KBM-7 (cell line): ENCODE data around the gene KIF25.
A peak's percentile ranks its signal among the peaks of the same experiment; 100 is the strongest.

Experiments
- DNase-seq: peaks from one replicate; pipeline ENCODE4 v3.0.0-alpha.2; 2015
- in situ Hi-C: fragments of 300-500 bp; cut with MboI; formaldehyde crosslinking; loops from 2 replicates; pipeline ENCODE4 v1.14.3; 2020; ENCODE audit warnings: low sequenced_read_pairs, low pct_unique_long_range_greater_than_20kb, mixed read lengths

The KIF25 gene

DNA sequence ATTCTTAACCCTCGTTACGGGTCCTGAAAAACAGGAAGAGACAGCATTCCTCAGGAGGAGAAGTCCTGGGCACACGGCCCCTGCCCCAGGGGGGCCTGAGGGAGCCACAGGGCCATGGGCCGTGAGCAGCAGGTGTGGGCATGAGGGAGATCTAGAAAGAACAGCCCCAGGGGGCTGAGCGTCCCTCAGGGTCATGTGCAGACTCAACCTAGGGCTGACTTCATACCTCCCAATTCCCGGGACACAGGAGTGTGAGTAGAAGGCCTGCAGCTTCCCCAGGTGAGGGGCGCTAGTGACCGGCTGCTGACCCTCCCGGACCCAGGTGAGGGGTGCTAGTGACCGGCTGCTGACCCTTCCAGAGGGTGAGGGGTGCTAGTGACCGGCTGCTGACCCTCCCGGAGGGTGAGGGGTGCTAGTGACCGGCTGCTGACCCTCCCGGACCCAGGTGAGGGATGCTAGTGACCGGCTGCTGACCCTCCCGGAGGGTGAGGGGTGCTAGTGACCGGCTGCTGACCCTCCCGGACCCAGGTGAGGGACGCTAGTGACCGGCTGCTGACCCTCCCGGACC is 46.5 kb downstream of the KIF25 start:
- in situ Hi-C loops = no loop called here

DNA sequence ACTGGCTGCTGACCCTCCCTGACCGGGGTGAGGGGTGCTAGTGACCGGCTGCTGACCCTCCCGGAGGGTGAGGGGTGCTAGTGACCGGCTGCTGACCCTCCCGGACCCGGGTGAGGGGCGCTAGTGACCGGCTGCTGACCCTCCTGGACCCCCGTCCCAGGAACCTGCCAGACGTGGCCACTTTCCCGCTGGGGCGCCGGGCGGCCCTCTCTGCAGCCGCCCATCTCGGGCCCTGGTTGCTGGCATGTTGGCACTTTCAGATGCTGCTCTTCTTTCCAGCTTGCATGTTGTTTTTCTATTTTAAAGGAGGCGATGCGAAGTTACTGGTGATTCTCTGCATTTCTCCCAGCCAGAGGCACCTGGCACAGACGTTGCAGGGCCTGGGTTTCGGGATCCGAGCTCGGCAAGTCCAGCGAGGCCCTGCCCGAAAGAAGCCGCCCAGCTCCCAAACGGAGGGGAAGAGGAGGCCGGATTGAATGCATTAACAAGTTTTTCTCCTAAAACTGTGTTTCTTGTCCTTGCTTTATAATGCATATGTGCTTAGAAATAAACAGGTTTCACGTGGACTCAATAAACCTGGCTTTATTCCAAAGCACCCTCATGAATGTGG is 47.2 kb downstream of the KIF25 start:
- DNase-seq = no peak
- in situ Hi-C loops = no loop called here

More for the DNA sequence above, 46.5 kb downstream of the KIF25 start:
- DNase-seq = no peak

DNA sequence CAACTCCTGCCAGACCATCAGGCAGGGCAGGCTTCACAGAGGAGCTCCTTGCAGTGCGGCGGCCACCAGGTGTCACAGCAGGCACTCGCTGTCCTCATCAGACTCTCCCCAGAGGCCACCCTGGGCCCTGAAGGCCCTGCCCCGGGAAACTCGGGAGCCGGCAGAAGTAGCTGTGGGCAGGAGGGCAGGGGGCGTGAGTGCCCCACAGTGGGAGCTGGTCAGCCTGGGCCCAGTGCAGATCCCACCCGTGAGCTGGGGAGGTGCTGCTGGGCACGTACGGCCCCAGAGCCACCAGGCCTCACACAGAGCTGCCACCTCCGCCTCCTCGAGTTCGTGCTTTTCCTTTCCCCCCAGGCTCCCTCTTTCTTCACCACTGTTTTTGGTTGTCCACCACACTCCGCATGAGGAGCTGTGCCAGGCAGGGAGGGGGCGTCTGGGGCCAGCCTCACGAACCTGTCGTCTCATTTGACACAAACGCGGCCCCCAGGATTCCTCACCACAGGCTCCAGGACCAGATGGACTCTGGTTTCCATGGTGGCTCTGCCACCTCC is 47.7 kb downstream of the KIF25 start:
- DNase-seq = no peak

DNA sequence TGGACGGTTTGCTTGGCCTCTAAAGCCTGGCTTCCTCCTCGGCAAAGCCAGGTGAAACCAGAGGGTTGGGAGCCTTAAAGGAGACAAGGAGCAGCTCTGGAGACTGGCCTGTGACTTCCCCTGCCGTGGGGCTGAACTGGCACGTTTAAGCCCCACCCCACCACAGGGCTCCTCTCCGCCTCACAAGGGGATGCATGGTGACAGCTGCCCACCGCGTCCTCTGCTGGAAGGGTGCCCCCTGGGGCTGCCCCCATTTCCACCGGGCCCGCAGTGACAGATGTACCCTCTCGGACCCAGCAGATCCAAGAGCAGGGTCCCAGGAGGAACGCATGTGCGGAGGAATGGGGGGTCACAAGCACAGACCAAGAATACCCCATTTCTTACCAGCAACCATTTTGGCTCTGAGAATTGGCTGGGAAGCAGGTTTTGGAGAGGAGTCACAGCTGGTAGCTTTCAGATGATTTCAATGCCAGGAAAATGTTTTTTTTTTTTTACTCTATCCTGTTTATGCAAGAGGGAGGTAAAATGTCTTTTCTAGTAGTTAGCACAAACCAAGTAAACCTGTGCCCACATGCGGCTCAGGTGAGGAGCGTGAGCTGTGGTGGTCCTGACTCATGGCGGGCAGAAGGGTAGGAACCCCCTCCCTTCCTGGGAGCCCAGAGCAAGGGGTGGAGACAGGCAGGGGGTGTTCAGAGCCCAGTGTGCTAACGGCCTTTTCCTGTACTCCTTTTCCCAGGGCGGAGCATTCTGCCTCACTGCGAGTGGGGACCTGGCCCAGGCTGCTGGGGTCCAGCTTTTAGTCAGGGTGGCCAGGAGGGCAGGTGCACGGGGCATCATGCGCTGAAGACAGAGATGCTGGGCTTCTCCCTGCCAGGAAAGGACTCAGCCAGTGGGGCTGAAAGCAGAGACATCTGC is 48.5 kb downstream of the KIF25 start:
- no peak for DNase-seq

More for the DNA sequence above, 47.7 kb downstream of the KIF25 start:
- in situ Hi-C loops = no loop called here

DNA sequence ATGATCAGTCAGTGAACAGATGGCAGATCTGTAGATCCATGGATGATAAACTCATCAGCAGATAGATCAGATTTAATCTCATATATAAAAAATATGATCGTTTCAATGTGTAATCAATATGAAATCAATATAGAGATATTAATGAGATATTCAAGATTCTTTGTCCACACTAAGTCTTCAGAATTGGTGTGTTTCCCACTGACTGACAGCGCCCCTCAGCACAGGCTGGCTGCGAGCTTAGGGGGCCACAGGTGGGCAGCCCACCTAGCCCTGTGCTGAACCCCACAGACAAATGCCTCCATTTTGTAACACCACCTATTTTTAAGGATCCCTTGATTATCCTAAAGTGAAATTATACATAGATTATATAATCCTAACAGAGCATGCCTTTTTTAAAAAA is 49.2 kb downstream of the KIF25 start:
- no peak for DNase-seq
- in situ Hi-C loops = no loop called here

More for the DNA sequence above, 48.5 kb downstream of the KIF25 start:
- in situ Hi-C loops = no loop called here

DNA sequence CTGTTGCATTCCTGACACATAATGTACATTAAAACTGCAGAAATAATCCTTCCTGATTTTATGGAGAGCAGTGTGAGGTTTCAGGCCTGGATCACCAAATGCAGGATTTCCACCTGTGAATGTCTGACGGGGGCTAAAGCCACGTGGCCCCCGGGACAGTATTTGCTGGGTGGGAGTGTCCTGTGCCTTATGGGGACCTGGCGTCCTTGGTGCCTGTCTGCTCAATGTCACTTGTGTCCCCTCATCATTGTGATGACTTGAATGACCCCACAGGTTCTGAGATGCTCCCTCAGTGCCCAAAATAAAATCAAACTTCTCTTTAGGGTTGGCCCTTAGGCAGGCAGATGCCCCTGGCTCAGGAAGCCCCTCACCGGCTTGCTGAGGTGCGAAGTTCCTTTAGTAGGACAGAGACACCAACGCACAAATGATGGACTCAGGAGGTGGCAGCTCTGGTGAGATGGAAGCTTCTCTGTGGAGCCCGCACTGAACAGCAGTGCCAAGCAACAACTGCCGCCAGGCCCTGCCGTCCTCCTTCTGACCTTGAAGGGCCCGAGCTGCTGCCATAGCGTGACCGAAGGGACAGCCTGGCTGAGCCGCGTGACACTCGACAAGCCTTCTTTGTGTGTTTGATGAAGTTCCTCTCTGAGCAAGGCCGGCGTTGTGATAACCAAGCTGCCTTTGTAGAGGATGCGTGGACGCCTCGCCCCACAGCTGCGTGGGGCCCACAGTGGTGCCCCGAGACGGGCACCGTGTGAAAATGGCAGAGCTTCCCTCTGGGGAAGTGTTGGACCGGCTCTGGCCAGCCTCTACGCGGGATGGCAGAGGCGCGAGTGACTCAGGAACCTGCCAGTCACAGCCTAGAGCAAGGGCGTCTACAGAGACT is 50.6 kb downstream of the KIF25 start:
- DNase-seq = no peak
- in situ Hi-C loops = no loop called here

DNA sequence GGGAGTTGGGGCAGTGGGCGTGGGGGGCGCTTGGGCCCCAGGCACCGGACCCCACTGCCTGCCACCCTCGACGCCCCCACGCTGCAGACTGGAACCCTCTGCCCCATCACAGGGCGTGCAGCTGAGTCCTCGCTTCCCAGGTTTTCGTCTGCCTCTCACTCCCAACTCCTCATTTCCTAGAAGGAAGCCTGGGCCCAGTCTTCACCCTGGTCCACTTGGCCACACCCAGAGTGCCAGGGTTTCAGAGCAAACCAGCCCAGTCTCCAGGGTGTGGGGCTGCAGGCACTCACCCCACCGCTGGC is 51.2 kb downstream of the KIF25 start:
- in situ Hi-C loops = no loop called here

DNA sequence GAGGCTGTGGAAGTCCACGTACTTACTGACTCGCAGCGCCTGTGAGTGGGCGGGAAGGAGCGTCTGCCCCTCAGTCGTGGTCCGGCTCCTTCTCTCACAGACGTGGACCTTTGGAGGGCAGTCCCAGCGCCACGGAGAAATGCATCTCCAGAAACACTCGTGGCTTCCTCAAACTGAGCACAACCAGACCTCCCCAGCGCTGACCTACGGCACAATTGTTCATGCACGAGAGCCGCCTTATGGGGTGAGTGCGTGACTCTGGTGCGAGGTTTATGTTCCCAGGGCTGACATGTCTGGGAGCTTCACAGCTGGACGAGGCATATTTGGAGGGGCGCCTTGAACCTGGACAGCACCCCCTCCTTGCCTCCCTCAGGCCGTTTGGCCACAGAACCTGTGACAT is 51.8 kb downstream of the KIF25 start:
- in situ Hi-C loops = no loop called here
- DNase-seq = no peak

More for the DNA sequence above, 51.2 kb downstream of the KIF25 start:
- no peak for DNase-seq

DNA sequence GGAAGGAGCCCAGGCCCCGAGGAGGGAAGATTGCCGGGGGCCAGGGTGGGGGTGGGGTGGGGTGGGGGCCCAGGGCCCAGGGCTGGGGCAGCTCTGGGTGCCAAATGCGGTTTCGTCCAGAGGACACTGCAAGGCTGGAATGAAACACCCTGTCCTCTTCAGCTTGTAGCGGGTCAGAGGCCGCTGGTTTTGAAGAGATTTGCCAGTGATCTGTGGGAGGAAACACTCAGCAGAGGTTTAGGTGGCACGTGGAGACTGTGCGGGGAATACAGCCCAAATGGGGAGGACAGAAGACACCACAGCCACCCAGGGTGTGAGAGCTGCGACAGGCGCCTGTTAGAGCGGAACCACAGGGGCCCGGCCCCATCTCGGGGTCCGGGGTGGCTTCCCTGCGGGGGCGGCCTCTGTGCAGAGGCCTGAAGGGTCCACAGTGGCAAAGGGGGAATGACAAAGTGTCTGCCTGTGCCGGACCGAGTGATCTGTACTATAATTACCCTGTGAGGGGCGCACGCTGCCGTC is 52.3 kb downstream of the KIF25 start:
- in situ Hi-C loops = no loop called here
- DNase-seq = no peak

DNA sequence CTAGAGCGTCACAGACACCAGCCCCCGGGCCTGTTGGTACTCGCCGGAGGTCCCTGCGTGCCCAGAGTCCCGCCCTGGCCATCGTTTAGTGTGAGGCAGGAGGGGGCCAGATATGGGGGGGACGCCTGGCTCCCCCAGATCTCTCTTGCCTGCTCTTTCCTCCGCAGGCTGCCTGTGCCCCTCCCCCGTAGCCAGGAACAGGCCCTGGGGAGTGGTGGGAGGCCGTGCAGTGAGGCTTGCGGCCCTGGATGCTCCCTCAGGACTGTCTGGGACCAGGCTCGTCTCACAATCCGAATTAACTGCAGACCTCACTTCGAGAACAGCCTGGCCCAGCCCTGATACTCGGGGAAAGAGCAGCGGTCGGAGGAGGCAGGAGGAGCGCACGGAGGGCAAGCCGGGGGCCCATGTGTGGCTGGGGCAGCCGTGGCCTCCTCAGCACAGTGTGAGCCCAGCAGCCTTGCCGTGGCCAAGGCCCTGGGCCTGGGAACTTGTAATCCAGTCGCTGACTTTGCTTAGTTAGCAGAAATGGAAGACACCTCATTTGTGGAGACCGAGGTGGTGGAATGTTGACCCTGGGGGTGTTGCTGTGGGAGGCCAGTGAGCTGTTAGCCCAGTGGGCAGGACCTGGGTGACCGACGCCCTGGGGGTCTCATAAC is 52.9 kb downstream of the KIF25 start:
- in situ Hi-C loops = no loop called here
- no peak for DNase-seq

DNA sequence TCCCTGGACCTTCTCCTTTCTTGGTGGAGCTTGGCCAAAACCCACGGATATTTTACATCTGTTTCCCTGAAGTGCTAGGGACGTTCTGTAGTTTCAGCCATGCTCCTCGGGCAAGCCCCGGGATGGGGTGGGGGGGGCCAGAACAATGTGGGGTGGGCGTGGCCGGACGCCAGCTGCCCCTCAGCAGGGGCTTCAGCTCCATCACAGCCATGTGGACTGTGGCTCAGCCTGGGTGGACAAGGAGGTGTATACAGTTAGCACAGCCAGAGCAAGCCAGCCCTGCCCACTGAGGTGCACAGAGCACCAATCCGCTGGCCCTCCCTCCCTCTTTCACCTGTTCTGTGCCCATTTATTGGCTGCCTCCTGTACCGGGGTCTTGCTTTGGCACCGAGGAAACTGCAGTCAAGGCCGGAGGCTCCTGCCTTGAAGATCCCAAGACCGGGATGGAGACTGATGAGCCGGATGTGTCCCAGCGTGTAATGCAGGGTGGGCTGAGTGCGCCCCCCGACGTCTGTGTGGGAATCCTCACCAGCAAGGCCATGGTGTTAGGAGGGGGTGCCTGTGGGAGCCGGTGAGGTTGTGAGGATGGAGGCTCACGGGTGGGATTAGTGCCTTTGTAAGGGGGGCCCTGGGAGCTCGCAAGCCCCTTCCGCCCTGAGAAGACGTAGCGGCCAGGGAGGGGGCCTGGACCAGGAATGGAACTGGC is 53.6 kb downstream of the KIF25 start:
- peak; percentile 32 for DNase-seq
- in situ Hi-C loops = no loop called here

DNA sequence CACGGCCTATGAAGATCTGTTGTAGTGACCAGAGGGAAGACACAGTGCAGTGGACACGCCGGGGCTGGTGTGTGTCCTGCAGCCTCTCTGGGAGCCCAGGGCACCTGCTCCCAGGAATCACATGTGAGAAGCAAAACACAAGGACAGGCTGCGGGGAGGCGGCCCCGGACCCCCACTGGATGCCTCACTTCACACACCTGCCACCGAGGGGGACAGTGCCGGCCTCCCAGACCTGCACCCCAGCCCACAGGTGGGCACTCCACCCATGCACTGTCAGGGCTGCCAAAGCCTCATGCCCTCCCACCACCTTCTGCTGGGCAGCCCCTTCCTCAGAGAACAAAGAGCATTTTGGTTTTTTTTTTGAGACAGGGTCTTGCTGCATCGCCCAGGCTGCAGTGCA is 54.2 kb downstream of the KIF25 start:
- in situ Hi-C loops = no loop called here

DNA sequence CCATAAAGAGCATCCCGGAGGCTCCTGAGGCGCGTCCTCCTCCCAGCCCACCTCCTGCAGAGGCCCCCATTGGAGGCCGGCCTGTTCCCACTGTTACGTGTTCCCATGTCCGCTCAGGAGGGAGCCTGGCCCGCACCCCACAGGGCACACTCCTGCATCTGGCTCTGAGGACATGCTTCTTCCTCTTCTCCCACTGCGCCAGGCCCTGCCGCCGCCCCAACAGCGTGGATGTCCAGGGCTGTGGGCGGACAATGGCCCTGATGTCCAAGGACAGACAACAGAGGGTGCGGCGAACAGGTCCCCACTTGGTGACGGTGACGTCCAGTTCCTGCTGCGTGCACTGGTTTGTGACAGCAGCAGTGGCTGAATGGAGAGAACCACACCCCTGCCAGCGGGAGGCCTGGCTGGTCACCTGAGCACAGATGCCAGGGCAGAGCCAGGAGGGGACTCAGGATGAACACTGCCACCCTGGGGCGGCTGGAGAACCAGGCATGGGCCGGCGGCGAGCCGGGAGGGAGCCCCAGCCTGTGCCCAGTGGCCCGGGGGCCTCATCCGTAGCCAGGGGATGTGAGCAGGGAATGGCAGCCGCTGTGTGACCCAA is 54.9 kb downstream of the KIF25 start:
- in situ Hi-C loops = no loop called here
- DNase-seq = no peak

More for the DNA sequence above, 54.2 kb downstream of the KIF25 start:
- DNase-seq = no peak

DNA sequence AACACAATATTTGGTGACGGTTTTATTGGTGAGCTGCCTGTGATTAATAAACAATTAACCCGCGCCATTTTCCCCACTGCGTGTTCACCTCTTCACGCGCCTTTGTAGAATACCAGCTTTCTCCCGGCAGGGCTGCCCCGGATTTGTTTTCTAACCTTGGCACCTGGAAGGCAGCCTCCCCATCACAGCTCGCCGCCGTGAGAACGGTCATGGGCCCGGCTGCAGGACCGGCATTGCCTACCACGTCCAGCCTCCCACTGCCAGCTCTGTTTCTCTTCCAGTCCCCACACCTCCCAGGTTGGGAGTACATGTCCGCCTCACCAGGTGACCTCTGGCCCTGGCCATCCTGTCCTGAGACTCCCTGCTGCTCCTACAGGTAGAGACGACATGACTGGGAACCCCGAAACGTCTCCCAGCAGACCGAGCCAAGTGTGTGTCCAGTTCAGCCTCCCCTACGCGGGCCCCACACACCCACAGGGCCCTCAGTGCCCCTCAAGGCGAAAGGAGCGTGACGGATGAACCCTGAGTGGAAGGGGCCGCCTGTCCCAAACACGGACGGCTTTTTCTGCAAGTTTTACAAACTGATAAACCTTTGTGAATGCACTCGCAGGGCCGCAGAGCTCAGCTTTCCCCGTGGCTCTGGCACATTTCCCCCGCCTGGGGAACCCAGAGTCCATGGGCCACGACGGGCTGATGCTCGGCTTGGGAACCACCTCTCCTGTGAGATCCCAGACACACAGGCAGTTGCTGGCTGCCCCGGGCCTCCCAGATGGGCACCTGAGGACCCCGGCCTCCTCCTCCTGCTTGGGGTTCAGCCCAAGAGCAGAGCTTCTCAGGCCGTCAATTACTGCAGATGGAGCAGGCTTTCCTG is 55.9 kb downstream of the KIF25 start:
- in situ Hi-C loops = no loop called here
- no peak for DNase-seq

DNA sequence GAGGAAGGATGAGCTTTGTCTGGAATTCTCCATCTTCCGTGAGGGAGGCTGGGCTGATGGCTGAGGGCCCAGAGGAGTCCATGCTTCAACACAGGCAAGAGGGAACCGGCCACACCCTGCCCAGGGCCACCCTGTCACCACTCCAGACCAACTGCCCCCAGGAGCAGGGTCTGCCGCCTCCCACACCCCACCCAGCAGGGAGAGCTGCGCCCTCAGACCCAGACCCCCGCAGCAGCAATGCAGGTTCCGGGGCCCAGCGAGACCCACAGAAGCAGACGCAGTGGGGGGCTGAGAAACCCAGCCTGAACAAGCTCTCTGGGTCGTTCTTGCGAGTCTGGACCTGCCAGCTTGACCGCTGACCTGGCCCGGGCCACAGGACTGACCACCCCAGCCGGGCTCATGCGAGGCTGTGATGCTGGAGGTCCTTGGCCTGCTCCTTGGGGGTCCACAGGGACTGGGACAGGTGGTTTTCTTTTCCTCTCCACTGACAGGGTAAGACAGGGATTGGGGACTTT is 56.5 kb downstream of the KIF25 start:
- in situ Hi-C loops = no loop called here
- no peak for DNase-seq

DNA sequence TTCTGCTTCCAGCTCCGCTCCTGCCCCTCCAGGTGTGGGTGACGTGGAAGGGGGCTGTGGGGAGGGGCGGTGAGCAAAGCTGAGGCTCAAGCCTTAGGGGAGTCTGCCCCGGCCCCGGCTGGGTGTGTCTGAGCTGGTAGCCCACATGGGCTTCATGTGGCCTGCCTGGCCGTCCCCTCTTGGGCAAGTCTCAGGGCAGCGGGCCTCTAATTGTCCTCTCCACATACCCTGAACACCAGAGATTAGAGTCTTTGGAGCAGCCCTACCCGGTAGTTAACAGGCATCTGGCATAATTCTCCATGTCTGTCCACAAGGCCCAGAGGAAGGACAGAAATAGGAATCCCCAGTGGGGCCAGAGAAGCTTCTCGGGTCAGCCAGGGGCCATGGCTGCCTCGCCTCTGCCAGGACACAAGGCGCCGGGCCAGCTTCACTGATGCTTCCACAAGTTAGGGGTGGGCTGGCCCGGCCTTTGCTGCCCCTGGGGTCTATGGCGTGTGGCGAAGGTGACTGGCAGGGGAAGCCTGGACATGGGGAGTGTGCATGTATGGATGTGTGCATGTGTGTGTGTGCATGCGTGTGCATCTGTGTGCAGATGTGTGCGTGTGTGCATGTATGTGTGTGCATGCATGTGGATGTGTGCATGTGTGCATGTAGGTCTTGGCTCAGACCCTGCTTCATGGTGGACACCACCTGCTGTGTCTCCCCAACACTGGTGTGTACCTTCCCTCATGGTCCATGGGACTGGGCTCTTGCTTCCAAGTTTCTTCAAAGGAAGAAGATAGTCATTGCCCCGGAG is 57.5 kb downstream of the KIF25 start:
- no peak for DNase-seq
- in situ Hi-C loops = no loop called here
